Endothelial cell of umbilical vein (primary cell): ENCODE results near the gene SPEF2.

Source experiments
- CTCF ChIP-seq, 2 donors: IDR thresholded peaks; 1 replicate in 1 of 2; 2 replicates in 1 of 2; pipeline ENCODE4 v1.5.1; 2011; ENCODE audit warnings: low read length in 2 of 2, mild to moderate bottlenecking in 2 of 2, moderate library complexity in 2 of 2, control low read depth in 1 of 2, inconsistent platforms in 1 of 2, low read depth in 1 of 2; ENCODE audit not compliant: insufficient read depth in 1 of 2; ENCODE audit errors: extremely low read depth in 1 of 2
- GATA2 ChIP-seq: IDR thresholded peaks from 2 replicates; pipeline ENCODE4 v1.7.0; 2011; ENCODE audit warnings: low read depth, mild to moderate bottlenecking, moderate library complexity, mixed read lengths, low read length; ENCODE audit not compliant: insufficient read length, insufficient read depth
- MAX ChIP-seq: IDR thresholded peaks from 2 replicates; pipeline ENCODE4 v1.6.1; 2011; ENCODE audit not compliant: insufficient read depth, insufficient read length
- POLR2A ChIP-seq: IDR thresholded peaks from 2 replicates; pipeline ENCODE4 v1.6.1; 2012; ENCODE audit warnings: low read depth, mild to moderate bottlenecking, control low read depth, low read length
- POLR2AphosphoS5 ChIP-seq: IDR thresholded peaks from 2 replicates; pipeline ENCODE4 v1.6.1; 2012; ENCODE audit warnings: low read depth, mild to moderate bottlenecking, control low read depth, low read length, moderate library complexity; ENCODE audit not compliant: insufficient read depth

- TF ChIP-seq POLR2AphosphoS5 = no peak
- TF ChIP-seq CTCF (IDR thresholded peaks at IDR 0.05; ENCODE audit: extremely low read depth in 1 of 2, insufficient read depth in 1 of 2, low read depth in 1 of 2, low read length in 2 of 2) = no peak
- TF ChIP-seq POLR2A = no peak
- no peak for TF ChIP-seq MAX
- no peak for TF ChIP-seq GATA2
Observed at GRCh38 chr5:35668319-35668718, 50.7 kb downstream of the SPEF2 start.
